RWPE2 (cell line): ENCODE data around the gene SEC11C.

Experiments
- ATAC-seq: fragments of 200-7000 bp; cut with Tn5 transposase; 3 replicates; pipeline ENCODE4 v1.9.1; 2021; ENCODE audit warnings: low read depth
- DNase-seq: peaks from one replicate; pipeline ENCODE4 v3.0.0-alpha.2; 2020; ENCODE audit warnings: low spot score
- H3K27ac ChIP-seq: fragments of 450-650 bp; 2 replicates; pipeline ENCODE4 v1.5.1; 2017; ENCODE audit warnings: mild to moderate bottlenecking; ENCODE audit not compliant: poor library complexity, severe bottlenecking
- H3K27me3 ChIP-seq: fragments of 250-450 bp; sonication (Bioruptor Pico); 2 replicates; pipeline ENCODE4 v1.5.1; 2021; ENCODE audit warnings: mild to moderate bottlenecking, moderate library complexity; ENCODE audit not compliant: insufficient read depth, poor library complexity, severe bottlenecking
- H3K36me3 ChIP-seq: fragments of 250-450 bp; sonication (Bioruptor Pico); 2 replicates; pipeline ENCODE4 v1.5.1; 2020; ENCODE audit warnings: low read depth, mild to moderate bottlenecking, moderate library complexity
- H3K4me1 ChIP-seq: fragments of 250-450 bp; sonication (Bioruptor Pico); 2 replicates; pipeline ENCODE4 v1.5.1; 2021; ENCODE audit warnings: mild to moderate bottlenecking, moderate library complexity; ENCODE audit not compliant: insufficient read depth, poor library complexity, severe bottlenecking
- H3K4me3 ChIP-seq: fragments of 250-450 bp; sonication (Bioruptor Pico); 2 replicates; pipeline ENCODE4 v1.5.1; 2021; ENCODE audit warnings: mild to moderate bottlenecking, moderate library complexity; ENCODE audit not compliant: severe bottlenecking
- H3K9me3 ChIP-seq: fragments of 250-450 bp; sonication (Bioruptor Pico); 2 replicates; pipeline ENCODE4 v1.5.1; 2021; ENCODE audit warnings: mild to moderate bottlenecking, moderate library complexity; ENCODE audit not compliant: severe bottlenecking
- TF ChIP-seq, protein P1 (sequence below): fragments of 450-650 bp; IDR thresholded peaks from one replicate; pipeline ENCODE4 v1.5.1; 2017; ENCODE audit warnings: mild to moderate bottlenecking, moderate library complexity; ENCODE audit not compliant: poor library complexity, severe bottlenecking

SEC11C gene

DNA sequence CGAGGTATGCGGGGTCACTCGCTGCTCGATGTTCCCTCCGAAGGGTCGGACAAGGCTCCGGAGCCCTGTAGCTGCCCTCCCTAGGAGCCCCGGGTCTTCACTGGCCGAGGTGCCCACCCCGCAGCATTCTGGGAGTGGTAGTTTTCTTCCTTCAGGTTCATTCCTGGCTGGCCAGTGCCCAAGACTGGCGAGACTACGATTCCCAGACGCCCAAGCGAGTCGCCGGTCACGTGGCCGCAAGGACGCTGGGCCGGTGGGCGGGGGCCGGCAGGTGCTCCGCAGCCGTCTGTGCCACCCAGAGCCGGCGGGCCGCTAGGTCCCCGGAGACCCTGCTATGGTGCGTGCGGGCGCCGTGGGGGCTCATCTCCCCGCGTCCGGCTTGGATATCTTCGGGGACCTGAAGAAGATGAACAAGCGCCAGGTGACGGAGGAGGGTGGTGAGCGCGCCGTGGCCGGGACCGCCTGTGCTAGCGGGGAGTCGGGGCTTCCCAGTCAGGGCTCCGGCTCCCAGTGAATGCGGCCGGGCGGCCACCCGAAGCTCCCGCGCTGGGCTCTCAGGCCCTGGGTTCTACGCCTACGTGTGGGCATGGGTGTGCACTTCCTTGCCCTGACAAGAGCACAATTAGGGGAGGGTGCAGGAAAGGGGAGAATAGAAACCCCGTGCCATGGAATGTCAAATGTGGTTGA, at the start of gene SEC11C:
Gene SEC11C (plus strand): TSS at position 270 of the 687 bp plus-strand sequence. CDS start 65 bp downstream, at position 335.
- TF ChIP-seq, protein P1, sequence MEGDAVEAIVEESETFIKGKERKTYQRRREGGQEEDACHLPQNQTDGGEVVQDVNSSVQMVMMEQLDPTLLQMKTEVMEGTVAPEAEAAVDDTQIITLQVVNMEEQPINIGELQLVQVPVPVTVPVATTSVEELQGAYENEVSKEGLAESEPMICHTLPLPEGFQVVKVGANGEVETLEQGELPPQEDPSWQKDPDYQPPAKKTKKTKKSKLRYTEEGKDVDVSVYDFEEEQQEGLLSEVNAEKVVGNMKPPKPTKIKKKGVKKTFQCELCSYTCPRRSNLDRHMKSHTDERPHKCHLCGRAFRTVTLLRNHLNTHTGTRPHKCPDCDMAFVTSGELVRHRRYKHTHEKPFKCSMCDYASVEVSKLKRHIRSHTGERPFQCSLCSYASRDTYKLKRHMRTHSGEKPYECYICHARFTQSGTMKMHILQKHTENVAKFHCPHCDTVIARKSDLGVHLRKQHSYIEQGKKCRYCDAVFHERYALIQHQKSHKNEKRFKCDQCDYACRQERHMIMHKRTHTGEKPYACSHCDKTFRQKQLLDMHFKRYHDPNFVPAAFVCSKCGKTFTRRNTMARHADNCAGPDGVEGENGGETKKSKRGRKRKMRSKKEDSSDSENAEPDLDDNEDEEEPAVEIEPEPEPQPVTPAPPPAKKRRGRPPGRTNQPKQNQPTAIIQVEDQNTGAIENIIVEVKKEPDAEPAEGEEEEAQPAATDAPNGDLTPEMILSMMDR, result no peak
- Histone ChIP-seq H3K4me3 (peak within 1 kb of the TSS; percentile 86), H3K4me1 (no peaks in the 10 kb centered on the region), H3K36me3 (no peaks in the 10 kb centered on the region), H3K27me3 (no peaks in the 10 kb centered on the region), H3K27ac (peak within 1 kb of the TSS; percentile 36), H3K9me3 (no peaks in the 10 kb centered on the region)
- peak; percentile 94 for DNase-seq
- ATAC-seq, result peak; percentile 94

DNA sequence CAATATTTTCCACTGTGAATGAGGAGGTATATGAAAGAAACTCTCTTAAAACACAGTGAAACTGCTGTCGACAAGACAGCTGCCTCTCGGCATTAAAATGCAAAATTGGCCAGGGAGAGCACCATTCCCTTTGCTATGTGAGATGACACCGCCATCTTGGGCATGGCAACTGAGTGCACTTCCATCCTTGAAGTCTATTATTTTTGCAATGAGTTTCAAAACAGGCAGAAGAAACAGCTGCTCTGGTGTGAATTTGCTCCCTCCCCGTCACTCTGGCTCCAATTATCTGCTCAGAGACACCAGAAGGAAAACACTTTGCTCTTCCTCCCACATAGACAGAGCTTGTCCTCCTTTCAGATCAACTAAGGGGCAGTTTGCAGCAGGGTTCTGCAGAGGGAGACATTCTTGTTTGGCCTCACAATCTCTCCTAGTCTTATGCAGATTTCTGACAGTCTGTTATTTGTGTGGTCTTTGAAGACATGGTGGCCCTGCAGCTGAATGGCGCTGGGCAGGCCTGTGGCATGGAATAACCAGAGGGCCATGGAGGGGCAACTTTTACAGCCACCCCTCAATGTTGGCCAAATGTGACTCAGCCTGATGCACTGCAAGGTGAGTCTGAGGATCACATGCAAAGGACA, 48.6 kb upstream of the SEC11C start:
- TF ChIP-seq, protein P1, result no peak
- Histone ChIP-seq H3K4me1 (no peaks in the 10 kb centered on the region), H3K4me3 (no peak overlapping the region), H3K27ac (no peak overlapping the region), H3K9me3 (no peaks in the 10 kb centered on the region), H3K36me3 (no peaks in the 10 kb centered on the region), H3K27me3 (no peaks in the 10 kb centered on the region)
- ATAC-seq (no peak), DNase-seq (no peak)

DNA sequence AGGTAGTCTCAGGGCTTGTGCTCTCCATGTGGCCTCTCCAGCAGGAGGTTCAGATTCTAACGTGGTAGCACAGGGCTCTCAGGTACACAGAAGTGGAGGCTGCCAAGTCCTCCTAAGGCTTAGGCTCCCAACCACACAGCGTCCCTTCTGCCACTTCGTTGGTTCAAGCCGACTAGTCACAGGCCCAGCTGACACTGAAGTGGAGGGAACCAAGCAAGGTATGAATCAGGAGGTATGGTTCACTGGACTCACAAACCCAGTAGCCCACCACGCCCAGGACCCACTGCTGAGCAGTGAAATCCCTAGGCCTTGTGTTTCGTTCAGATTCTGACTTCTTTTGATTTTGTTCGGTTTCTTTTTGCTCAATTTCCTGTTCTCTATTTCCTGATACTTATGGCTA, 46.0 kb upstream of the SEC11C start:
- no peaks in the 10 kb centered on the region for H3K36me3 ChIP-seq
- no peaks in the 10 kb centered on the region for H3K9me3 ChIP-seq
- TF ChIP-seq, protein P1, result no peak
- ATAC-seq (no peak), DNase-seq (no peak)
- no peak overlapping the region for H3K27ac ChIP-seq
- H3K4me1 ChIP-seq, result no peaks in the 10 kb centered on the region
- H3K27me3 ChIP-seq, result no peaks in the 10 kb centered on the region
- no peak overlapping the region for H3K4me3 ChIP-seq

GRCh38 chr18:59094569-59094968, 45.1 kb upstream of the SEC11C start:
- H3K4me3 ChIP-seq, result no peak overlapping the region
- TF ChIP-seq, protein P1, result no peak
- H3K4me1 ChIP-seq, result no peaks in the 10 kb centered on the region
- DNase-seq, result no peak
- no peaks in the 10 kb centered on the region for H3K27me3 ChIP-seq
- no peaks in the 10 kb centered on the region for H3K36me3 ChIP-seq
- H3K27ac ChIP-seq, result no peak overlapping the region
- H3K9me3 ChIP-seq, result no peaks in the 10 kb centered on the region
- no peak for ATAC-seq
